Natural killer cell treated with Interleukin-12 subunit alpha and Interleukin-12 subunit beta and Interleukin-15 and Interleukin-18, amount 100 ng/mL, for 72 hours (primary cell): Measurements from ENCODE around the gene AQP1. TPM values are rescaled to one million over a fixed set of nuclear protein-coding genes. Genes with fewer than 3 reads are reported as not detected.

Experiments used
- ATAC-seq, 2 donors: fragments of 150-1000 bp; cut with Tn5 transposase in 1 of 2; sonication (Bioruptor Pico), chemical (Tn5 transposase) in 1 of 2; 2 replicates each; pipeline ENCODE4 v1.10.0; 2021
- DNase-seq: peaks from one replicate; pipeline ENCODE4 v3.0.0; 2022; ENCODE audit warnings: low spot score
- H3K27ac Mint-ChIP-seq, 2 donors: 1 replicate in 1 of 2; 2 replicates in 1 of 2; pipeline ENCODE4 v1.8.0; 2022; ENCODE audit warnings: mixed read lengths in 2 of 2, mild to moderate bottlenecking in 1 of 2, moderate library complexity in 1 of 2
- H3K27me3 Mint-ChIP-seq, 2 donors: 1 replicate in 1 of 2; 2 replicates in 1 of 2; pipeline ENCODE4 v1.8.0; 2022; ENCODE audit warnings: mixed read lengths in 2 of 2
- H3K36me3 Mint-ChIP-seq: one replicate; pipeline ENCODE4 v1.8.0; 2022; ENCODE audit warnings: mixed read lengths
- H3K4me1 Mint-ChIP-seq, 2 donors: 1 replicate in 1 of 2; 2 replicates in 1 of 2; pipeline ENCODE4 v1.8.0; 2022; ENCODE audit warnings: low read depth in 2 of 2, mixed read lengths in 2 of 2, mild to moderate bottlenecking in 1 of 2
- H3K4me3 Mint-ChIP-seq: one replicate; pipeline ENCODE4 v1.8.0; 2022; ENCODE audit warnings: mixed read lengths
- H3K9me3 Mint-ChIP-seq: 2 replicates; pipeline ENCODE4 v1.8.0; 2022; ENCODE audit warnings: mixed read lengths
- total RNA-seq, 2 donors: library from RNA; stranded (reverse); gene quantifications; one replicate each; pipeline ENCODE4 v1.2.3, GENCODE V29; 2022

The AQP1 gene
- total RNA-seq, 2 donors from 2014 or later = 0.14 TPM; not detected in 1

DNA sequence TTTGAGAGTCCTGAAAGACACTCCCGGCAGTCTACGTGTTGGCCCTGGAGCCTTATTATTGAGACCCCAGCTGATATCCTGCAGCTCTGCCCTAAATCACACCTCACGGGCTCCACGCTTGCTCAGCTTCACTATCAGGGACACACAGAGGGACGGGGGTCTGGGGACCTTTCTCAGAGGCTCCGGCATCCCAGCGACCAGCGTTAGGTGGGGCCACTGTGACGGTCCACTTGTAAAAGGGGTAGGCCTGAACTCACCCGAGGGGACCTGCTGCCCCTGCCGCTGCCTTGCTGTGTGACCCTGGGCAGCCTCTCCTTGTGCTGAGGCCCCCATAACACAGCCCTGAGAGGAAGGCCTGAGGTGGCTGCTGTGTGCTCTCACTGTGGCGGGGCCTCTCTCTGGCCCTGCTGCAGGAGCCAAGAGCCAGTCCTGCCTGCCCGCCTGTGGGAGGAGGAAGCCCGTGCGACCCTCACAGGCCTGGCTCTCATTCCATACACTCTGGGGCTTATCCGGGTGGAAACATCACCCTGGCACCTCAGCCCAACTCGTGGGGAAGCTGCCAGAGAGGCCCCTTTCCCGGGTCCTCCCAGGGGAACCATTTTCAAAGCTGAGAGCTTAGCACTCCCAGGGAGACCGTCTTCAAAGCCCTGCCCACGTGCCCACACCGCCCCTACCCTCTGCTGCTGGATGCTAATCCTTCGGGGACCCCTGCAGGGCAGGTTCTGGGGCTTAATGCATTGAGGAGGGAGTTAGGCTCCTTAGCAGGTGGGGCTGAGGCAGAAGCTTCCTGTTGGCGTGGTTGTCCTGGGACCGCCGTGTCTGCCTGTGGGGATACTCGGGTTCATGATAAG lies 21.7 kb downstream of the AQP1 start:
- Mint-ChIP-seq H3K4me3 (no peak overlapping the region), H3K27ac (no peak overlapping the region), H3K9me3 (no peaks in the 10 kb centered on the region), H3K36me3 (no peaks in the 10 kb centered on the region), H3K27me3 (peaks cover 0 to 7% of the 10 kb centered on the region in 2 donors), H3K4me1 (no peaks in the 10 kb centered on the region)
- no peak for ATAC-seq
- DNase-seq = peak; percentile 39

DNA sequence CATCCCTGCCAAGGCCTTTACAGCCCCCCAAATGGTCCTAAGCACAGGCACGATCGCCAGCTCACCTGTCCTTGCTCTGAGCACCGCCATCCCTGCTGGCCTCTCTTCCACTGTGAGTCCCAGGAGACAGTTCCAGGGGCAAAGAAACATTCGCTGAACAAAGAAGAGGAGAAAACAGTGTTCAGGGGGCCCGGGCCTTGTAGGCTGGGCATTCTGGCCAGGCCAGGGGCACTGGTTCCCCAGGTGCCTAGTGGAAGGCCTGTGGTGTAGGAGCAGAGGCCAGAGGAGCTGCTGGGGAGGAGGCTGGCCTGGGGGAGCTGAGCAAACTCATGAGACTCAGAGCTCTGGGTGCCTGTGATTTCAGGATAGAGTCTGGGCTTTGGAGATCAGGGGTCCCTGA lies 22.6 kb downstream of the AQP1 start:
- DNase-seq (no peak), ATAC-seq (no peak)
- H3K9me3 Mint-ChIP-seq = no peaks in the 10 kb centered on the region
- H3K4me1 Mint-ChIP-seq = no peaks in the 10 kb centered on the region
- H3K4me3 Mint-ChIP-seq = no peak overlapping the region
- H3K36me3 Mint-ChIP-seq = no peaks in the 10 kb centered on the region
- peaks cover 2 to 7% of the 10 kb centered on the region in 2 donors for H3K27me3 Mint-ChIP-seq
- no peak overlapping the region for H3K27ac Mint-ChIP-seq

DNA sequence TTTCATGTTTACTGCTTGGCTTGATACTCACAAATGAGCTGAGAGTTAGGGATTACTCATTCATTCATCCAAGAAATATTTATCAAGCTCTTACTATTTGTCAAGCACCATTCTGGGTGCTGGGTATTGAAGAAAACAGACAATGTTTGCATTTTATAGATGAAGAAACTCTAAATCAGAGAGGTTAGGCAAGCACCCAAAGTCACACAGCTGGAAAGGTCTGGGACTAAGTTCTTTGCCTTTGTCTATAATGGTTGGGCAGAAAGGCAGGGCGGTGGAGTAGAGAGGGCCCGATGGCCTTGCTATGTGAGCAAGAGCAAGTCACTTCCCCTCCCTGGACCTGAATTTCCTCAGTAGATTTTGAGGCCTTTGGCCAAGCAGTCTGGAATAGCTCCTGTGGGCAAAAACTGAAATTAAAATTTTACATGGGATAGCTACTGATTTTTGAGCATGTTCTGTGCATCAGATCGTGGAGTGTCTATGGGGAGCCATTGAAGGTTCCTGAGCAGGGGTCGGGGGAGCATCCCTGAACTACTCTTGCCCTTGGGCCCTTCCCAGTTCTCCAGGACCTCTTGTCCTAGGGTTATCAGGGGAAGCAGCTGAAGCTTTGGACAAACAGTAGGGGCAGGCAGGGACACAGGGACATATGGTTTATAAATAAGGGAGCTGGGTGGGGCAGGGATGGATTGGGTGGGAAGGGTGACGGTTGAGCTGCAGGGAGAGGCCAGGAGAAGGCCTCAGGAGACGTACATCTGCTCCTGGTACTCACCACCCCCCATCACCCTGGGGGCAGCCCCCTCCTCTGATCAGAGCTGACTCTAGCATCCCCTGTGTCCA lies 23.3 kb downstream of the AQP1 start:
- H3K27ac Mint-ChIP-seq = no peak overlapping the region
- no peaks in the 10 kb centered on the region for H3K36me3 Mint-ChIP-seq
- H3K4me3 Mint-ChIP-seq = no peak overlapping the region
- ATAC-seq (peak in 1 of 2 donors; percentile 24), DNase-seq (no peak)
- no peaks in the 10 kb centered on the region for H3K9me3 Mint-ChIP-seq
- H3K27me3 Mint-ChIP-seq = peaks cover 7 to 8% of the 10 kb centered on the region in 2 donors
- no peaks in the 10 kb centered on the region for H3K4me1 Mint-ChIP-seq

DNA sequence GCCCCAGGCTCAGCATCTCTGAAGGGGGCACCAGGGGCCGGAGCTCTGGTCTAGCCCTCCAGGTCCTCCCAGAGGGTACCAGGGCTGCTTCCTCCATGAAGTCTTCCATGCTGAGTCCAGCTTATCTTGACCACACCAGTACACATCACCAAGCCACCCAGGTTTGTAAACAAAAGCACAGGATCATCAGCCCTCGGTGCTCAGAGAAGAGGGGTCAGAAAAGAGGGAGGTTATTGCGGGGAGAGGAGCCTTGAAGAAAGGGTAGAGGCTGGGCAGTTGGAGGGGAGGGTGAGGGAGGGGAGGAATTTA lies 23.9 kb downstream of the AQP1 start:
- Mint-ChIP-seq H3K4me3 (no peak overlapping the region), H3K4me1 (no peaks in the 10 kb centered on the region), H3K27me3 (peaks cover 7 to 8% of the 10 kb centered on the region in 2 donors), H3K27ac (no peak overlapping the region), H3K9me3 (no peaks in the 10 kb centered on the region), H3K36me3 (no peaks in the 10 kb centered on the region)
- ATAC-seq (peak in 1 of 2 donors; percentile 16), DNase-seq (no peak)

DNA sequence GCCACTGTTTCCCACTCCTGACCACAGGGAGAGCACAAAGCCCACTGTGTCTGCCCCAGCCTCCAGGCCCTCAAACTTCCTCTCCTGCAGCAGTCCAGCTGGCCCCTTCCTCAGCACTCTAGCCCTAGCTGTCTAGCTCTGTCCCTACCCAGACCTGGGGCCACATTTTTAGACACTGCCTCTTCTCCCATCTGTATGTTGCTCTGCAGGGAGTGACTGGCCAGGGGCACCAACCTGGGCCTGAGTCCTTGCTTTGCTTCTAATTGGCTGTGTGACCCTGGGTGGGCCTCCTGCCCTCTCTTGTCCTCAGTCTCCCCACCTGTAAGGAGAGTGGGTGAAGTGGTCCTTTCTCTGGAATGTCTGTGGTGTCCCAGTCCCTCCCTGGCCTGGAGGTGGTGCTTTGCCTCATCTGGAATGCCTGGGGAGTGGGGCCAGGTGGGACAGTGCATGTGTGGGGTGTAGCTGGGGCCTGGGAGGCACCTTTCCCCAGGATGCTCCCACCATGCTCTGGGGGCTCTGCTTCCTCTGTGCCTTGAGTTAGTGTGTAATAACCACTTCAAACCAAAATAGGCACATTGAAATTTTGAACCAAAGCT lies 25.1 kb downstream of the AQP1 start:
- H3K36me3 Mint-ChIP-seq = no peaks in the 10 kb centered on the region
- peaks cover 13 to 14% of the 10 kb centered on the region in 2 donors for H3K27me3 Mint-ChIP-seq
- H3K4me3 Mint-ChIP-seq = no peak overlapping the region
- H3K9me3 Mint-ChIP-seq = no peaks in the 10 kb centered on the region
- DNase-seq (no peak), ATAC-seq (peak in 1 of 2 donors; percentile 7)
- no peak overlapping the region for H3K27ac Mint-ChIP-seq
- no peaks in the 10 kb centered on the region for H3K4me1 Mint-ChIP-seq

DNA sequence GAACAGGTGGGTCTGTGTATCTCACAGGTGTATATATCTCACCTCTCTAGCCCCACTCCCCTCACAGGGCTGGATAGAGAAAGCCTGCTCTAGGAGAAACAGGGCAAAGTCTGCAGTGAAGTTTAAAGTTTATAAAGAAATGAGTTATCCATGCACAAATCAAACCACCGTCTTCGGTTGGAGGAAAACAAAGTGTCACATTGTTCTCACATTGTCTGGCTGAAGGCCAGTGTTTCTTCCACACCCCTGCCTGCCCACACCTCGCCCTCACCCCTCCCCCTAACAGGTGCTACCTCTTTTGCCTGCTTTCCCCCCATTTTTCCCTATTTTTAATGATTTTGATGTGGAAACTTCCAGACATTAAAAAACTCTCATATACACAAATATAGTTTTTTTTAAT lies 25.8 kb downstream of the AQP1 start:
- no peak overlapping the region for H3K27ac Mint-ChIP-seq
- H3K4me3 Mint-ChIP-seq = no peak overlapping the region
- no peak for ATAC-seq

DNA sequence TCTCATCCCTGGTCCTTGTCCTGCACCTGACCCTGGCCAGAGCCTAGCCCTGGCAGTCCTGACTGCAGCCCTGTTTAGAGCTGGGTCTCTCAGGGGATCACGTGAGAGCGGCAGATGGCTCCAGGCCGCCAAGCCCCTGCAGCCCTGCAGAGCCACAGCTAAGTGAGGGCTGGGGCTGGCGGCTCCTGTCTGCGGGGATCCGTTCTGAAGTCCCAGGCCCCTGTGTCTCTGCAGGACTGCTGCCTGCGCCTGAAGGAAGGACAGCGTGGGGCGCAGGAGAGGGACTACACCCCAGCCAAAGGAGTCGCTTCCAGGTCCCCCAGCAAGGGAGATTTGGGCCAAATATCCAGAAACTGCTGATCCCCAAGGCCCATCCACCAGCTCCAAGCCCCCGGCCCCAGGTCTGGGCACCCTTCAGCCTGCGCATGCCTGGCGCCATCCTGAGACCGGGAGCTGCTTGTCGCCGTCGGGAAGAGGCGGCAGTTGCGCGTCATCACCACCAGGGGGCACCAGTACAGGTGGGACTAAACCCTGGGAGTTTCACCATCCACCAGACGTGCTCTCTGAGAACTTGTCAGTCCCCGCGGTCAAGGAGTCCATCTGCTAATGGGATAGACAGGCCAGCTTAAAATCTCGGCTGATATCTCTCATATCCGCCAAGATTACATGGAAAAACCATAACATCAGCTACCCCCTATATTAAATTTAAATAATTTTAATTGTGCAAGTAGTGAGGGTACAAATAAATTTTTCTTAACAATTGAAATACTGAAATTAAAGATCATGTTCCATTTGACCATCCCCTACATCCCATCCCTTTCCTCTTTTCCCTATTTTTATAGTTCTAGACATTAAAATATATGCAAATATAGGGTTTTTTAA lies 27.0 kb downstream of the AQP1 start:
- H3K27me3 Mint-ChIP-seq = peaks cover 23 to 31% of the 10 kb centered on the region in 2 donors
- no peaks in the 10 kb centered on the region for H3K9me3 Mint-ChIP-seq
- ATAC-seq (peak; percentile 60 to 64), DNase-seq (peak; percentile 71)
- H3K27ac Mint-ChIP-seq = no peak overlapping the region
- no peaks in the 10 kb centered on the region for H3K4me1 Mint-ChIP-seq
- no peaks in the 10 kb centered on the region for H3K36me3 Mint-ChIP-seq
- H3K4me3 Mint-ChIP-seq = no peak overlapping the region

More for the DNA sequence above, 25.8 kb downstream of the AQP1 start:
- Mint-ChIP-seq H3K9me3 (no peaks in the 10 kb centered on the region), H3K36me3 (no peaks in the 10 kb centered on the region), H3K4me1 (no peaks in the 10 kb centered on the region), H3K27me3 (peaks cover 20 to 21% of the 10 kb centered on the region in 2 donors)
- DNase-seq = no peak

DNA sequence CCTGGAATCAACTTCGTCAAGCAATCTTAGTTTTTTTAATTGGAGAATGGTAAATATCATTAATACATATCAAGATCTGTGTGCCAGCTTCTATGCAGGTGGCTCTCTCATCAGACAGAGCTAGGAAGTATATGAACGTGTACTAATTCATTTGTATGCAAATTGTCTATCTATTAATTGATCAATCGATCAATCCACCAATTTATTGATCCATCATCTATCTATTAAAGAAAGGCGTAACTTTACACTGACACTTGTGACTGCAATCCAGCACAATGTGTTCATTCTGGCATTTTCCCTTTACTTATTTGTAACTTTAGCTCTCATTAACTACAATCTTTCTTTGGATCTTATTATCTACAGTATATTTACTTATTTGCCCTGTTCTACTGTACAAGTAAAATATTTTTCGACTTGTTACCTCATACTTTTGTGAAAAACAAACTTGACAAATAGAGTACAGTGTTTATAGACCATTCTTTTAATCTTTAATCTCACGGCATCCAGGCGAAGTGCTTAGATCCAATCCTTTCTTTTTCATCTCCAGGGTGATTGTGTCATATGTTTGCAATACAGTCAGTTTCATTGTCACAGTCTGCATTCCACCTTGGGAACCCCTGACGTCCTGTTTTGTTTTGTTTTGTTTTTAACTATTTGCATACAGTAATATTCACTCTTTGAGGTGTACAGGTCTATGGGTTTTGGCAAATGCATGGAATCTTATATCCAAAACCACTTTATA lies 30.1 kb downstream of the AQP1 start:
- no peak for ATAC-seq
- DNase-seq = no peak
- H3K27me3 Mint-ChIP-seq = peaks cover 31 to 45% of the 10 kb centered on the region in 2 donors
- no peaks in the 10 kb centered on the region for H3K9me3 Mint-ChIP-seq
- no peak overlapping the region for H3K27ac Mint-ChIP-seq
- no peak overlapping the region for H3K4me3 Mint-ChIP-seq
- no peaks in the 10 kb centered on the region for H3K4me1 Mint-ChIP-seq
- peaks cover 5% of the 10 kb centered on the region for H3K36me3 Mint-ChIP-seq

DNA sequence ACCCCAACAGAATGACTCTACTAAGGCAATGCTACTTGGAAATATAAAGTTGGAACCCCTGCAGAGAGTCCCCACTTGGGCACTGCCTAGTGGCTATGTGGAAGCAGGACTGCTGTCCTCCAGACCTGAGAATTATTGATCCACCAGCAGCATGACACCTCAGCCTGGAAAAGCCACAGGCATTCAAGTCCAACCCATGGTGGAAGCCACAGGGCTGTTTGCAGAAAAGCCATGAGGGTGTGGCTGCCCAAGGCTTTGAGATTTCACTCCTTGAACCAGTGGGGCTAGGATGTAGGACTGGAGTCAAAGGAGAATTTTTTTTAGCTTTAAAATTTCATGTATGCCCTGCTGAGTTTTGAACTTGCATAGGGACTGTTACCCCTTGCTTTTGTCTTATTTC lies 38.5 kb downstream of the AQP1 start:
- H3K4me3 Mint-ChIP-seq = no peak overlapping the region
- peaks cover 19 to 55% of the 10 kb centered on the region in 2 donors for H3K27me3 Mint-ChIP-seq
- ATAC-seq (no peak), DNase-seq (no peak)
- H3K4me1 Mint-ChIP-seq = no peaks in the 10 kb centered on the region
- peaks cover 1% of the 10 kb centered on the region for H3K36me3 Mint-ChIP-seq
- H3K9me3 Mint-ChIP-seq = peaks cover 3% of the 10 kb centered on the region
- no peak overlapping the region for H3K27ac Mint-ChIP-seq

DNA sequence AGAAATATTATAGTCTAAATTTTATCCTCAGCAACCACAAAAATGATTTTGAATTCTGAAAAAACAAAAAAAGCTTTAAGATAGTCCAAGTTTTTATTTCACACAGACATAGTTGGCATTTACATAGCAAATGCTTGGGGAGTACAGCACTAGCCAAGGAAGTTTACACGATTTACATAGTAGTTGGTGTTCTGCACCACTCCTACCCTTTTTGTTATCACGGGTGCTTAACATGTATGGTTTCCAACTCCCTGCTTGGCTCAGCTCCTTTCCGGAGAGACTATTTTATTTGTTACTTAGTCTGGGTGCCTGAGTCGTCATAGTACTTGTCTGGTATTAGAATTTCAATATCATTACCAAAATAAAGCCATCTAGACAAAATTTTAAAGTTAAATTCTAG lies 43.3 kb downstream of the AQP1 start:
- Mint-ChIP-seq H3K4me1 (no peaks in the 10 kb centered on the region), H3K27ac (no peak overlapping the region), H3K36me3 (peaks cover 6% of the 10 kb centered on the region), H3K9me3 (peaks cover 3% of the 10 kb centered on the region), H3K27me3 (peaks cover 13 to 50% of the 10 kb centered on the region in 2 donors), H3K4me3 (no peak overlapping the region)
- ATAC-seq (no peak), DNase-seq (no peak)

DNA sequence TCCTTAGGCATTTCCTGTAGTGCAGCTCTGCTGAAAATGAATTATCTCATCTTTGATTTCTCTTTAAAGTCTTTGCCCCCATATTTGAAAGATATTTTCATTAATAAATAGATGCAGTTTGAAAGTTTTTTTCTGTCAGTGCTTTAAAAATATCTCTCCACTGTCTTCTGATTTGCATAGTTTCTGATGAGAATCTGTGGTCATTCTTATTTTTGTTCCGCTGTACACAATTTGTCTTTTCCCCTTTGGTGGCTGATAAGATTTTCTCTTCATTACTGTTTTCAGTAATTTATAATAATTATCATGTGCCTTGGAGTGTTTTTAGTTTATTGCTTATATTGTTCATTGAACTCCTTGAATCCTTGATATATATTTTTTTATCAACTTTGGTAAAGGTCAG lies 45.1 kb downstream of the AQP1 start:
- H3K27me3 Mint-ChIP-seq = peaks cover 13 to 42% of the 10 kb centered on the region in 2 donors
- ATAC-seq = no peak
- no peak overlapping the region for H3K27ac Mint-ChIP-seq
- no peak overlapping the region for H3K4me3 Mint-ChIP-seq
- H3K4me1 Mint-ChIP-seq = no peaks in the 10 kb centered on the region
- H3K36me3 Mint-ChIP-seq = peaks cover 6% of the 10 kb centered on the region
- peaks cover 3% of the 10 kb centered on the region for H3K9me3 Mint-ChIP-seq
- no peak for DNase-seq

DNA sequence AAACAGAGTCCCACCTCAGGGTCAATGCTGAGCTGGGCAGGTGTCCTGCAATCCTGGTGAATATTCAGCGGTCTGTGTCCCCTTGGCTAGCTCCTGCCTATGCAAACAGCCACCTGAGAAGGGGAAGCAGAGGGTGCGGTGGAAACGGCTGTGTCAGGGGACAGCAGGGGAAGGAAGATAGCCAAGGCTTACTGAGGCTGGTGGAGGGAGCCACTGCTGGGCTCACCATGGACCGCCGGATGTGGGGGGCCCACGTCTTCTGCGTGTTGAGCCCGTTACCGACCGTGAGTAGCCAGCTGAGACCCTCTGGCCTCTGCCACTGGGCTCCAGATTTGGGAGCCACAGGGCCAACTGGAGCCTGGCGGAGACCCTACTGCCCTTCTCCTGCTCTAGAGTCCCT lies 52.2 kb downstream of the AQP1 start, which contains the start of gene GHRHR:
TSS of gene GHRHR (plus strand) at position 112 of the 400 bp plus-strand sequence. CDS start at position 228, 116 bp downstream.
- ATAC-seq (peak; percentile 7 to 40), DNase-seq (no peak)
- Mint-ChIP-seq H3K4me3 (no peak within 1 kb of the TSS), H3K27ac (no peak within 1 kb of the TSS), H3K9me3 (no peaks in the 10 kb centered on the region), H3K36me3 (no peaks in the 10 kb centered on the region), H3K4me1 (no peaks in the 10 kb centered on the region), H3K27me3 (peaks cover 16 to 22% of the 10 kb centered on the region in 2 donors)
